ENCODE measurements around the gene PKN3. TPM values are rescaled to one million over a fixed set of nuclear protein-coding genes. Genes with fewer than 3 reads are reported as not detected.

Gene PKN3
- total RNA-seq, 1 experiment from 2014 or later = 7.8 TPM

DNA sequence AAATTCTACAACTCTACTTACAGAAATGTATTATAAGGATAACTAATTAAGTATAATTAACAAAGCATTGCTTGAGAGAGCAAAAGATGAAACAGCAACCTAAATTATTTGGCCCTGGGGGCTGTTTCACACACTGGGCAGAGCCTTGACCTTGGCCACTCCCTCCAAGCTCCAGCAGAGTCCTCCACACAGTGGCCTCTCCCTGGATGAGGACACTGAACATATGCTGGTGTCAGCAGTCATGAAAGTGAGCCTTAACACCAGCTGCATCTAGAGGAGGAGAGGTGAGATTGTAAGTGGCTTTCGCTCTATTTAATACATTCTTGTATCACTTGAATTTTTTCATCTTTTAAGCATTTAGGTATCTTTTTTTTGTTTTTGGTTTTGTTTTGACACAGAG, 44.9 kb downstream of the PKN3 start:
- H3K79me2 ChIP-seq (ENCODE audit: low read length) = no peaks in the 10 kb centered on the region
- DNase-seq = no peak
- ChIA-PET CTCF (no interaction called here), POLR2A (ENCODE audit: unreplicated experiment) (no interaction called here)
- no peak overlapping the region for H3K9ac ChIP-seq (ENCODE audit: low read length)
- H3K4me3 ChIP-seq (ENCODE audit: low read length) = no peak overlapping the region
- no peaks in the 10 kb centered on the region for H4K20me1 ChIP-seq (ENCODE audit: low read length)
- no peak overlapping the region for H3K27ac ChIP-seq (ENCODE audit: low read length)
- H3K4me2 ChIP-seq (ENCODE audit: low read length) = no peak overlapping the region
- H2AFZ ChIP-seq (ENCODE audit: low read length) = no peak overlapping the region
- H3F3A ChIP-seq (ENCODE audit: low read length, unreplicated experiment) = no peaks in the 10 kb centered on the region
- no peaks in the 10 kb centered on the region for H3K27me3 ChIP-seq (ENCODE audit: low read length)
- BruUV-seq (replicated peaks) = no TSS peak
- intact Hi-C loops (cut with micrococcal nuclease) = no loop called here
- no peak for ATAC-seq
- H3K9me3 ChIP-seq (ENCODE audit: low read length) = no peaks in the 10 kb centered on the region
- no peaks in the 10 kb centered on the region for H3K36me3 ChIP-seq (ENCODE audit: low read depth, low read length)
- no peaks in the 10 kb centered on the region for H3K4me1 ChIP-seq (ENCODE audit: insufficient read depth, low read length)
- TF ChIP-seq EZH2phosphoT487 (IDR thresholded peaks at IDR 0.05; ENCODE audit: borderline replicate concordance, low read length) = no peak
- no peak for TF ChIP-seq EZH2 (IDR thresholded peaks at IDR 0.05; ENCODE audit: low read length, unreplicated experiment)
- TF ChIP-seq, protein P1, sequence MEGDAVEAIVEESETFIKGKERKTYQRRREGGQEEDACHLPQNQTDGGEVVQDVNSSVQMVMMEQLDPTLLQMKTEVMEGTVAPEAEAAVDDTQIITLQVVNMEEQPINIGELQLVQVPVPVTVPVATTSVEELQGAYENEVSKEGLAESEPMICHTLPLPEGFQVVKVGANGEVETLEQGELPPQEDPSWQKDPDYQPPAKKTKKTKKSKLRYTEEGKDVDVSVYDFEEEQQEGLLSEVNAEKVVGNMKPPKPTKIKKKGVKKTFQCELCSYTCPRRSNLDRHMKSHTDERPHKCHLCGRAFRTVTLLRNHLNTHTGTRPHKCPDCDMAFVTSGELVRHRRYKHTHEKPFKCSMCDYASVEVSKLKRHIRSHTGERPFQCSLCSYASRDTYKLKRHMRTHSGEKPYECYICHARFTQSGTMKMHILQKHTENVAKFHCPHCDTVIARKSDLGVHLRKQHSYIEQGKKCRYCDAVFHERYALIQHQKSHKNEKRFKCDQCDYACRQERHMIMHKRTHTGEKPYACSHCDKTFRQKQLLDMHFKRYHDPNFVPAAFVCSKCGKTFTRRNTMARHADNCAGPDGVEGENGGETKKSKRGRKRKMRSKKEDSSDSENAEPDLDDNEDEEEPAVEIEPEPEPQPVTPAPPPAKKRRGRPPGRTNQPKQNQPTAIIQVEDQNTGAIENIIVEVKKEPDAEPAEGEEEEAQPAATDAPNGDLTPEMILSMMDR (conservative IDR thresholded peaks at IDR 0.05; ENCODE audit: low read depth, low read length) = no peak
- no peaks in the 10 kb centered on the region for H3K9me2 ChIP-seq (replicated peaks; ENCODE audit: low read length)

- intact Hi-C loops (cut with micrococcal nuclease) = no loop called here
- no TSS peak for BruUV-seq (replicated peaks)
- H3K9me2 ChIP-seq (replicated peaks; ENCODE audit: low read length) = no peaks in the 10 kb centered on the region
- no peaks in the 10 kb centered on the region for H3F3A ChIP-seq (ENCODE audit: low read length, unreplicated experiment)
- DNase-seq = no peak
- H3K79me2 ChIP-seq (ENCODE audit: low read length) = no peaks in the 10 kb centered on the region
- no peaks in the 10 kb centered on the region for H3K4me1 ChIP-seq (ENCODE audit: insufficient read depth, low read length)
- H3K9ac ChIP-seq (ENCODE audit: low read length) = no peak overlapping the region
- H3K4me3 ChIP-seq (ENCODE audit: low read length) = no peak overlapping the region
- no peak for ATAC-seq
- no peak overlapping the region for H3K27ac ChIP-seq (ENCODE audit: low read length)
- POLR2A ChIA-PET (ENCODE audit: unreplicated experiment) = no interaction called here
- H3K4me2 ChIP-seq (ENCODE audit: low read length) = no peak overlapping the region
- H3K27me3 ChIP-seq (ENCODE audit: low read length) = no peaks in the 10 kb centered on the region
- TF ChIP-seq, protein P1 (conservative IDR thresholded peaks at IDR 0.05; ENCODE audit: low read depth, low read length) = no peak
- TF ChIP-seq EZH2phosphoT487 (IDR thresholded peaks at IDR 0.05; ENCODE audit: borderline replicate concordance, low read length) (no peak), EZH2 (IDR thresholded peaks at IDR 0.05; ENCODE audit: low read length, unreplicated experiment) (no peak)
- H4K20me1 ChIP-seq (ENCODE audit: low read length) = no peaks in the 10 kb centered on the region
- H2AFZ ChIP-seq (ENCODE audit: low read length) = no peak overlapping the region
- H3K9me3 ChIP-seq (ENCODE audit: low read length) = no peaks in the 10 kb centered on the region
- no peaks in the 10 kb centered on the region for H3K36me3 ChIP-seq (ENCODE audit: low read depth, low read length)
- CTCF ChIA-PET = no interaction called here
Measured at GRCh38 chr9:128750926-128751595, 48.8 kb downstream of the PKN3 start.

- Histone ChIP-seq H3K9me2 (replicated peaks; ENCODE audit: low read length) (no peaks in the 10 kb centered on the region), H3K27me3 (ENCODE audit: low read length) (no peaks in the 10 kb centered on the region), H4K20me1 (ENCODE audit: low read length) (no peaks in the 10 kb centered on the region), H3F3A (ENCODE audit: low read length, unreplicated experiment) (no peaks in the 10 kb centered on the region), H3K4me2 (ENCODE audit: low read length) (no peak overlapping the region), H3K9ac (ENCODE audit: low read length) (no peak overlapping the region), H3K4me1 (ENCODE audit: insufficient read depth, low read length) (no peaks in the 10 kb centered on the region), H3K36me3 (ENCODE audit: low read depth, low read length) (no peaks in the 10 kb centered on the region), H3K79me2 (ENCODE audit: low read length) (no peaks in the 10 kb centered on the region), H3K27ac (ENCODE audit: low read length) (no peak overlapping the region), H2AFZ (ENCODE audit: low read length) (no peak overlapping the region), H3K9me3 (ENCODE audit: low read length) (no peaks in the 10 kb centered on the region), H3K4me3 (ENCODE audit: low read length) (no peak overlapping the region)
- no peak for TF ChIP-seq EZH2phosphoT487 (IDR thresholded peaks at IDR 0.05; ENCODE audit: borderline replicate concordance, low read length)
- TF ChIP-seq, protein P1 (conservative IDR thresholded peaks at IDR 0.05; ENCODE audit: low read depth, low read length) = no peak
- no peak for TF ChIP-seq EZH2 (IDR thresholded peaks at IDR 0.05; ENCODE audit: low read length, unreplicated experiment)
- ChIA-PET CTCF (no interaction called here), POLR2A (ENCODE audit: unreplicated experiment) (no interaction called here)
- no TSS peak for BruUV-seq (replicated peaks)
- intact Hi-C loops (cut with micrococcal nuclease) = no loop called here
- ATAC-seq = no peak
- no peak for DNase-seq
Measured at GRCh38 chr9:128753627-128754026, 51.3 kb downstream of the PKN3 start.
